CD4-positive, alpha-beta T cell (primary cell): ENCODE results near the gene CFAP43. TPM values are rescaled to one million over a fixed set of nuclear protein-coding genes. Genes with fewer than 3 reads are reported as not detected.

Experiments used
- ATAC-seq: fragments of 200-7000 bp; cut with Tn5 transposase; one replicate; pipeline ENCODE4 v1.10.0; 2022; ENCODE audit warnings: mild to moderate bottlenecking; ENCODE audit not compliant: poor library complexity
- CTCF ChIA-PET: fragments of 350-600 bp; sonication (Branson Sonifier 250); formaldehyde crosslinking; loops from one replicate; lab custom pipeline; 2021; ENCODE audit warnings: antibody characterized with exemption, inconsistent platforms; lab: Charles Lee
- POLR2A ChIA-PET: fragments of 350-600 bp; sonication (Branson Sonifier 250); formaldehyde crosslinking; loops from one replicate; lab custom pipeline; 2021; ENCODE audit warnings: antibody characterized with exemption, inconsistent platforms; lab: Charles Lee
- DNase-seq, 14 experiments: peaks; one replicate each; pipeline ENCODE4 v3.0.0-alpha.2; 2013 to 2020; ENCODE audit warnings: mixed read lengths in 2 of 14
- H3K27ac ChIP-seq, 2 donors: one replicate each; pipeline versions ENCODE4 v1.5.1 to v1.7.0; 2013; ENCODE audit warnings: low read length in 2 of 2, low read depth in 1 of 2, mild to moderate bottlenecking in 1 of 2
- H3K27me3 ChIP-seq, 2 experiments: 1 replicate in 1 of 2; 2 replicates in 1 of 2; pipeline versions ENCODE4 v1.6.1 to v1.7.0; 2013; ENCODE audit warnings: low read length in 2 of 2, control low read depth in 1 of 2, mild to moderate bottlenecking in 1 of 2, moderate library complexity in 1 of 2; ENCODE audit not compliant: insufficient read depth in 2 of 2, control insufficient read depth in 1 of 2
- H3K36me3 ChIP-seq: one replicate; pipeline ENCODE4 v1.6.1; 2013; ENCODE audit warnings: low read length, control low read depth; ENCODE audit not compliant: insufficient read depth
- H3K4me1 ChIP-seq: one replicate; pipeline ENCODE4 v1.6.1; 2013; ENCODE audit warnings: low read length, control low read depth; ENCODE audit not compliant: insufficient read depth
- H3K4me3 ChIP-seq: one replicate; pipeline ENCODE4 v1.5.1; 2013; ENCODE audit warnings: mild to moderate bottlenecking, low read length, moderate library complexity
- H3K9me3 ChIP-seq, 2 experiments: 1 replicate in 1 of 2; 2 replicates in 1 of 2; pipeline versions ENCODE4 v1.6.1 to v1.7.0; 2013; ENCODE audit warnings: low read length in 2 of 2, mild to moderate bottlenecking in 2 of 2, control low read depth in 1 of 2, moderate library complexity in 1 of 2; ENCODE audit not compliant: control insufficient read depth in 1 of 2, insufficient read depth in 1 of 2
- H3K27ac Mint-ChIP-seq: one replicate; pipeline ENCODE4 v1.8.0; 2020; ENCODE audit warnings: mixed read lengths
- H3K27me3 Mint-ChIP-seq: one replicate; pipeline ENCODE4 v1.8.0; 2021; ENCODE audit warnings: mixed read lengths
- H3K36me3 Mint-ChIP-seq: one replicate; pipeline ENCODE4 v1.8.0; 2021; ENCODE audit warnings: low read depth, mixed read lengths
- H3K4me1 Mint-ChIP-seq: one replicate; pipeline ENCODE4 v1.8.0; 2021; ENCODE audit warnings: low read depth, mixed read lengths
- H3K4me3 Mint-ChIP-seq: one replicate; pipeline ENCODE4 v1.8.0; 2020; ENCODE audit warnings: mild to moderate bottlenecking, mixed read lengths
- H3K9me3 Mint-ChIP-seq: one replicate; pipeline ENCODE4 v1.8.0; 2020; ENCODE audit warnings: mixed read lengths
- intact Hi-C, 2 experiments: fragments of 100-400 bp; cut with DNase I in 1 of 2; cut with micrococcal nuclease in 1 of 2; formaldehyde crosslinking; loops; one replicate each; pipeline versions ENCODE4 v1.15.1 to v1.9.0; 2023 to 2025; cut with DNase I, micrococcal nuclease
- total RNA-seq, 174 experiments: library from RNA in 2 of 174; stranded (reverse) in 2 of 174; gene quantifications; one replicate each; pipeline ENCODE4 v1.2.3 and lab custom pipeline; 2021 to 2026
- TF ChIP-seq, protein P1 (sequence below): fragments of 200-600 bp; IDR thresholded peaks from one replicate; pipeline ENCODE4 v1.8.0; 2022; ENCODE audit warnings: antibody characterized with exemption, mild to moderate bottlenecking

Gene CFAP43
- total RNA-seq, 2 experiments from 2014 or later = not detected

DNA sequence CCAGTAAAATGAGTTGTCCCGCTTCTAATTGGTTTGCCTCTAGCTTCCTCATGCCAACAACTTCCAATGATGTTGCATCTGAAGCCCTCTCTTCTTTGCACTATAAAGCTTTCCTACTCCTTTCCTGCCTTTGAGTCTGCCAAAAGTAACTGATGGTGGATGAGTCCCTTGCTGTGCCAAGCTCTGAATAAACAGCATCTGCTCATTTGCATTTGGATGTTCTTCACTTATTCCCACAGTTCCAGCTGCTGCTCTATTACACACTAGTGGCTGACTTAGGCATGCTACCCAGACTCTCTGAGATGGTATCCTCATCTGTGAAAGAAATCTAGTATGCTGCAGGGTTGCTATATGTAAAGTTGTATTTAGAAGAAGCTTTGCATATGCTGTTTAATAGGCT is 85.3 kb downstream of the CFAP43 start:
- Histone ChIP-seq H3K27me3 (peaks cover 0 to 3% of the 10 kb centered on the region in 2 experiments), H3K4me3 (no peak overlapping the region), H3K27ac (no peak overlapping the region), H3K36me3 (no peaks in the 10 kb centered on the region), H3K9me3 (peaks cover 0 to 7% of the 10 kb centered on the region in 2 experiments), H3K4me1 (no peaks in the 10 kb centered on the region)
- intact Hi-C loops = no loop called here
- no peak for ATAC-seq
- no peak overlapping the region for H3K27ac Mint-ChIP-seq
- CTCF ChIA-PET = interaction anchor here (0.8 to 1.5 kb wide), 2 partner anchors 9 to 128 kb away, joined by 3 read pairs; no protein-coding TSS in a partner anchor
- no peaks in the 10 kb centered on the region for H3K4me1 Mint-ChIP-seq
- DNase-seq = no peak
- TF ChIP-seq, protein P1, sequence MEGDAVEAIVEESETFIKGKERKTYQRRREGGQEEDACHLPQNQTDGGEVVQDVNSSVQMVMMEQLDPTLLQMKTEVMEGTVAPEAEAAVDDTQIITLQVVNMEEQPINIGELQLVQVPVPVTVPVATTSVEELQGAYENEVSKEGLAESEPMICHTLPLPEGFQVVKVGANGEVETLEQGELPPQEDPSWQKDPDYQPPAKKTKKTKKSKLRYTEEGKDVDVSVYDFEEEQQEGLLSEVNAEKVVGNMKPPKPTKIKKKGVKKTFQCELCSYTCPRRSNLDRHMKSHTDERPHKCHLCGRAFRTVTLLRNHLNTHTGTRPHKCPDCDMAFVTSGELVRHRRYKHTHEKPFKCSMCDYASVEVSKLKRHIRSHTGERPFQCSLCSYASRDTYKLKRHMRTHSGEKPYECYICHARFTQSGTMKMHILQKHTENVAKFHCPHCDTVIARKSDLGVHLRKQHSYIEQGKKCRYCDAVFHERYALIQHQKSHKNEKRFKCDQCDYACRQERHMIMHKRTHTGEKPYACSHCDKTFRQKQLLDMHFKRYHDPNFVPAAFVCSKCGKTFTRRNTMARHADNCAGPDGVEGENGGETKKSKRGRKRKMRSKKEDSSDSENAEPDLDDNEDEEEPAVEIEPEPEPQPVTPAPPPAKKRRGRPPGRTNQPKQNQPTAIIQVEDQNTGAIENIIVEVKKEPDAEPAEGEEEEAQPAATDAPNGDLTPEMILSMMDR = no peak
- POLR2A ChIA-PET = interaction anchor here (1.6 kb wide), 1 partner anchor 25 kb away, joined by 4 read pairs; the partner anchor contains the start of gene SFR1
- H3K27me3 Mint-ChIP-seq = peaks cover 32% of the 10 kb centered on the region
- no peaks in the 10 kb centered on the region for H3K36me3 Mint-ChIP-seq
- no peak overlapping the region for H3K4me3 Mint-ChIP-seq
- H3K9me3 Mint-ChIP-seq = peaks cover 3% of the 10 kb centered on the region

GRCh38 chr10:104144931-104145330 is 87.2 kb downstream of the CFAP43 start:
- ATAC-seq (no peak), DNase-seq (no peak)
- CTCF ChIA-PET = no interaction called here
- Histone ChIP-seq H3K27ac (no peak overlapping the region), H3K4me3 (no peak overlapping the region), H3K4me1 (no peaks in the 10 kb centered on the region), H3K9me3 (no peaks in the 10 kb centered on the region), H3K36me3 (no peaks in the 10 kb centered on the region), H3K27me3 (peaks cover 0 to 3% of the 10 kb centered on the region in 2 experiments)
- no peak overlapping the region for H3K27ac Mint-ChIP-seq
- H3K36me3 Mint-ChIP-seq = no peaks in the 10 kb centered on the region
- POLR2A ChIA-PET = no interaction called here
- intact Hi-C loops = no loop called here
- H3K9me3 Mint-ChIP-seq = no peaks in the 10 kb centered on the region
- H3K4me1 Mint-ChIP-seq = no peaks in the 10 kb centered on the region
- peaks cover 23% of the 10 kb centered on the region for H3K27me3 Mint-ChIP-seq
- no peak overlapping the region for H3K4me3 Mint-ChIP-seq
- TF ChIP-seq, protein P1 = no peak

GRCh38 chr10:104143829-104144228 is 88.3 kb downstream of the CFAP43 start:
- Histone ChIP-seq H3K9me3 (no peaks in the 10 kb centered on the region), H3K27me3 (peaks cover 0 to 3% of the 10 kb centered on the region in 2 experiments), H3K4me1 (no peaks in the 10 kb centered on the region), H3K4me3 (no peak overlapping the region), H3K36me3 (no peaks in the 10 kb centered on the region), H3K27ac (no peak overlapping the region)
- Mint-ChIP-seq H3K9me3 (no peaks in the 10 kb centered on the region), H3K27me3 (peaks cover 23% of the 10 kb centered on the region), H3K27ac (no peak overlapping the region), H3K36me3 (no peaks in the 10 kb centered on the region), H3K4me1 (no peaks in the 10 kb centered on the region), H3K4me3 (no peak overlapping the region)
- no peak for DNase-seq
- ATAC-seq = no peak
- TF ChIP-seq, protein P1 = no peak
- intact Hi-C loops = no loop called here
- ChIA-PET POLR2A (no interaction called here), CTCF (no interaction called here)
